Measurements from ENCODE around the gene MGAT1. TPM values are rescaled to one million over a fixed set of nuclear protein-coding genes. Genes with fewer than 3 reads are reported as not detected.

Gene MGAT1
- total RNA-seq, 1 donor from 2014 or later = 123 TPM

- no peak for DNase-seq (ENCODE audit: low spot score)
- peak overlapping the region; percentile 96 for H3K27ac Mint-ChIP-seq (ENCODE audit: unreplicated experiment)
- H3K9me3 Mint-ChIP-seq (ENCODE audit: low read depth) = no peaks in the 10 kb centered on the region
- H3K4me1 Mint-ChIP-seq (ENCODE audit: low read depth) = peaks cover 70% of the 10 kb centered on the region
- H3K36me3 Mint-ChIP-seq (ENCODE audit: low read depth) = peaks cover 6% of the 10 kb centered on the region
- peak; percentile 46 for TF ChIP-seq CTCF (IDR thresholded peaks at IDR 0.05)
- no peaks in the 10 kb centered on the region for H3K27me3 Mint-ChIP-seq (ENCODE audit: low read depth)
- peak overlapping the region; percentile 23 for H3K4me3 Mint-ChIP-seq (ENCODE audit: unreplicated experiment)
Observed at GRCh38 chr5:180799902-180800801, 2.5 kb downstream of the MGAT1 start.

GRCh38 chr5:180799194-180799593 is 3.4 kb downstream of the MGAT1 start:
- Mint-ChIP-seq H3K27ac (ENCODE audit: unreplicated experiment) (peak overlapping the region; percentile 96), H3K9me3 (ENCODE audit: low read depth) (no peaks in the 10 kb centered on the region), H3K4me3 (ENCODE audit: unreplicated experiment) (peak overlapping the region; percentile 23), H3K4me1 (ENCODE audit: low read depth) (peaks cover 72% of the 10 kb centered on the region), H3K27me3 (ENCODE audit: low read depth) (no peaks in the 10 kb centered on the region), H3K36me3 (ENCODE audit: low read depth) (peaks cover 6% of the 10 kb centered on the region)
- peak; percentile 54 for TF ChIP-seq CTCF (IDR thresholded peaks at IDR 0.05)
- DNase-seq (ENCODE audit: low spot score) = no peak

GRCh38 chr5:180798193-180798592 is 4.4 kb downstream of the MGAT1 start:
- peak overlapping the region; percentile 82 for H3K27ac Mint-ChIP-seq (ENCODE audit: unreplicated experiment)

GRCh38 chr5:180797256-180798192 is 5.1 kb downstream of the MGAT1 start:
- peaks cover 77% of the 10 kb centered on the region for H3K4me1 Mint-ChIP-seq (ENCODE audit: low read depth)
- peaks cover 6% of the 10 kb centered on the region for H3K36me3 Mint-ChIP-seq (ENCODE audit: low read depth)
- H3K27me3 Mint-ChIP-seq (ENCODE audit: low read depth) = no peaks in the 10 kb centered on the region
- H3K9me3 Mint-ChIP-seq (ENCODE audit: low read depth) = no peaks in the 10 kb centered on the region
- H3K4me3 Mint-ChIP-seq (ENCODE audit: unreplicated experiment) = no peak overlapping the region
- no peak for TF ChIP-seq CTCF (IDR thresholded peaks at IDR 0.05)
- DNase-seq (ENCODE audit: low spot score) = no peak
- peak overlapping the region; percentile 82 for H3K27ac Mint-ChIP-seq (ENCODE audit: unreplicated experiment)

More at GRCh38 chr5:180798193-180798592, 4.4 kb downstream of the MGAT1 start:
- no peak for DNase-seq (ENCODE audit: low spot score)
- Mint-ChIP-seq H3K9me3 (ENCODE audit: low read depth) (no peaks in the 10 kb centered on the region), H3K27me3 (ENCODE audit: low read depth) (no peaks in the 10 kb centered on the region), H3K4me1 (ENCODE audit: low read depth) (peaks cover 74% of the 10 kb centered on the region), H3K36me3 (ENCODE audit: low read depth) (peaks cover 6% of the 10 kb centered on the region), H3K4me3 (ENCODE audit: unreplicated experiment) (no peak overlapping the region)
- TF ChIP-seq CTCF (IDR thresholded peaks at IDR 0.05) = no peak

- Mint-ChIP-seq H3K27ac (ENCODE audit: unreplicated experiment) (peak overlapping the region; percentile 64), H3K4me3 (ENCODE audit: unreplicated experiment) (no peak overlapping the region), H3K4me1 (ENCODE audit: low read depth) (peaks cover 66% of the 10 kb centered on the region), H3K27me3 (ENCODE audit: low read depth) (no peaks in the 10 kb centered on the region), H3K9me3 (ENCODE audit: low read depth) (no peaks in the 10 kb centered on the region), H3K36me3 (ENCODE audit: low read depth) (peaks cover 6% of the 10 kb centered on the region)
- peak; percentile 29 for DNase-seq (ENCODE audit: low spot score)
- no peak for TF ChIP-seq CTCF (IDR thresholded peaks at IDR 0.05)
Observed at GRCh38 chr5:180795771-180796313, 6.8 kb downstream of the MGAT1 start.
